ENCODE data around the gene HSPA1B.

GRCh38 chr6:31830886-31831335, 3.4 kb downstream of the HSPA1B start:
- TF ChIP-seq EGR1 (IDR thresholded peaks at IDR 0.05) (no peak), EP300 (IDR thresholded peaks at IDR 0.05; ENCODE audit: borderline replicate concordance) (no peak), FOXM1 (IDR thresholded peaks at IDR 0.05; ENCODE audit: borderline replicate concordance, low read depth) (no peak), REST (IDR thresholded peaks at IDR 0.05; ENCODE audit: low read depth) (no peak), CEBPB (IDR thresholded peaks at IDR 0.05) (no peak), RAD21 (IDR thresholded peaks at IDR 0.05; ENCODE audit: low read depth) (no peak), TAF1 (IDR thresholded peaks at IDR 0.05; ENCODE audit: low read depth) (no peak), TEAD4 (IDR thresholded peaks at IDR 0.05) (no peak), CREB1 (IDR thresholded peaks at IDR 0.05; ENCODE audit: low read depth) (no peak), YY1 (IDR thresholded peaks at IDR 0.05; ENCODE audit: low read depth) (no peak)
- TF ChIP-seq, protein P1, sequence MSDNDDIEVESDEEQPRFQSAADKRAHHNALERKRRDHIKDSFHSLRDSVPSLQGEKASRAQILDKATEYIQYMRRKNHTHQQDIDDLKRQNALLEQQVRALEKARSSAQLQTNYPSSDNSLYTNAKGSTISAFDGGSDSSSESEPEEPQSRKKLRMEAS (IDR thresholded peaks at IDR 0.05), result no peak

Measured in Ishikawa (cell line).